ENCODE measurements around the gene ANO6.

Gene ANO6

DNA sequence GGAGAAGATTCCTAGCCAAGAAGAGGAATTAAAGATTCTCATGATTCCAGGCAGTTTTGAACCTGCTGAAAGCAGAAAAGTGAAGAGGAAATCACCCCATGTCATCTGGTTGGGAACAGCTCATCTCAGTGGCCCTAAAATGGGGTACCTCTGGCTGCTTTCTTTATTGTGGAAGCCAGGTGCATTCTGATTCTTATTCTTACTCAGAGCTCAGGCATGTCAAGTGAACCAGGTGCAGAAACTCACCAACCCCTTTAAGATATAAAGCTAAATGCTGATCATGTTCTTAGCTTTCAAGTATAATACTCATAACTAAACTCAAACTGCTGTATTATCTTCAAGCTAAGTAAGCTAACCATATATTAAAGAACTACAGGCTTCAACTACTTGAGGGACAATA, 259.7 kb downstream of the ANO6 start:
- DNase-seq, result no peak

GRCh38 chr12:45477526-45477925, 261.6 kb downstream of the ANO6 start:
- no peak for DNase-seq

DNA sequence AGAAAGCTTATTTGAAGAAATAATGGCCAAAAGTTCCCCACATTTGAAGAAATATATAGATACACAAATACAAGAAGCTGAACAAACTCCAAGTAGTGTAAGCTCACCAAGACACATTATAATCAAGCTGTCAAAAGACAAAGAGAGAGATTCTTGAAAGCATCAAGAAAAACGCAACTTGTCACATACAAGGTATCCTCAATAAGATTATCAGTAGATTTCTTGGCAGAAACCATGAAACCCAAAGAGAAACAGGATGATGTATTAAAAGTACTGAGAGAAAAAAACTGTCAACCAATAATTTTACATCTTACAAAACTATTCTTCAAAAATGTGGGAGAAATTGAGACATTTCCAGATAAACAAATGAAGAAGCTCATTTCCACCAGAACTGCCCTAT, 263.0 kb downstream of the ANO6 start:
- DNase-seq, result no peak

DNA sequence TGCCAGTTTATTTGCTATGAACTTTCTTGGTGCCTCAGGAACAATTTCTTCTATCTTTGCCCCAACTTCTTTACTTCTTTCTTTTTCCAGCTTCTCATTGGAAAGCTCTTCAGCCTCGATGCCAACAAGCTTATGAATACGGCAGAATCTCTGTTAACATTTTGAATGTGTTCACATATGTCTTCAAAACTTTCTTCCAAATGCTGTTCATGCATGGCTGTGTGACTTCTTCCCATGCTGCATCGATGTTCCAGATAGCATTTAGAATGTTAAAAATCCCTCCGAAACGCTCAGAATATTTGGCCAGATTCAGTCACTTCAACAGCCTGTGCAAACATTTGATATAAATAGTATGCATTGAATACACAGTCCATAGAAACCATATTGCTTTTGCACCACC, 265.9 kb downstream of the ANO6 start:
- DNase-seq, result no peak

GRCh38 chr12:45483571-45483970, 267.7 kb downstream of the ANO6 start:
- DNase-seq, result no peak
